GM12878 (cell line): ENCODE measurements around the gene AGBL3. TPM values are rescaled to one million over a fixed set of nuclear protein-coding genes. Genes with fewer than 3 reads are reported as not detected.

ENCODE experiments used
- ATAC-seq: fragments of 200-7000 bp; cut with Tn5 transposase; 3 replicates; pipeline ENCODE4 v1.9.1; 2020; ENCODE audit warnings: mild to moderate bottlenecking, moderate library complexity
- BruUV-seq: library from RNA; stranded (reverse); fragments of 400-500 nt; replicated peaks from 2 replicates; lab custom pipeline; 2021; lab: Mats Ljungman, UMichigan
- CTCF ChIA-PET: fragments of 300-600 bp; sonication (Branson Sonifier 250); formaldehyde crosslinking; extraction: SDS; loops from one replicate; lab custom pipeline; 2021; ENCODE audit warnings: inconsistent platforms; lab: Yijun Ruan, JAX
- POLR2A ChIA-PET: fragments of 350-600 bp; formaldehyde crosslinking; extraction: SDS; loops from one replicate; lab custom pipeline; 2021; ENCODE audit warnings: inconsistent platforms; lab: Charles Lee
- RAD21 ChIA-PET: fragments of 300-600 bp; sonication (Branson Sonifier 250); formaldehyde crosslinking; loops from one replicate; lab custom pipeline; 2023; ENCODE audit warnings: antibody characterized with exemption; ENCODE audit not compliant: unreplicated experiment; lab: Charles Lee
- SMC1A ChIA-PET: fragments of 300-600 bp; sonication (Branson Sonifier 250); formaldehyde crosslinking; loops from one replicate; lab custom pipeline; 2023; ENCODE audit not compliant: unreplicated experiment, uncharacterized antibody; lab: Charles Lee
- DNase-seq: peaks from one replicate; pipeline ENCODE4 v3.0.0-alpha.2; 2011; ENCODE audit warnings: low read depth, low spot score
- FAIRE-seq: peaks from 3 replicates; lab custom pipeline; 2011; peaks lifted over from hg19 to GRCh38; lab: Jason Lieb, UNC
- H2AFZ ChIP-seq: 2 replicates; pipeline ENCODE4 v1.6.0; 2011; ENCODE audit warnings: low read depth, low read length, control low read depth; ENCODE audit not compliant: control insufficient read depth
- H3K27ac ChIP-seq: 2 replicates; pipeline ENCODE4 v1.5.1; 2011; ENCODE audit warnings: control low read depth; ENCODE audit not compliant: control insufficient read depth, insufficient read depth
- H3K27me3 ChIP-seq, 2 experiments: replicated peaks in 1 of 2; 2 replicates each; pipeline versions ENCODE4 v1.6.0 to v1.6.1; 2011; ENCODE audit warnings: low read length in 1 of 2; ENCODE audit not compliant: control insufficient read depth in 2 of 2, insufficient read depth in 2 of 2
- H3K36me3 ChIP-seq, 2 experiments: 2 replicates each; pipeline ENCODE4 v1.5.1; 2011; ENCODE audit warnings: low read length in 1 of 2; ENCODE audit not compliant: control insufficient read depth in 2 of 2, insufficient read depth in 2 of 2
- H3K4me1 ChIP-seq: 2 replicates; pipeline ENCODE4 v1.6.1; 2011; ENCODE audit warnings: mild to moderate bottlenecking, low read length, moderate library complexity, mixed read lengths; ENCODE audit not compliant: control insufficient read depth, insufficient read depth
- H3K4me2 ChIP-seq: 2 replicates; pipeline ENCODE4 v1.6.0; 2011; ENCODE audit warnings: control low read depth; ENCODE audit not compliant: control insufficient read depth, insufficient read depth
- H3K4me3 ChIP-seq: fragments of 200-600 bp; sonication (generic); 2 replicates; pipeline ENCODE4 v1.5.1; 2016
- H3K79me2 ChIP-seq: 2 replicates; pipeline ENCODE4 v1.6.0; 2011; ENCODE audit warnings: low read length; ENCODE audit not compliant: control insufficient read depth, insufficient read depth
- H3K9ac ChIP-seq: 2 replicates; pipeline ENCODE4 v1.8.0; 2011; ENCODE audit warnings: low read length, control low read depth, mixed read lengths; ENCODE audit not compliant: control insufficient read depth, insufficient read depth
- H3K9me3 ChIP-seq: replicated peaks from 3 replicates; pipeline ENCODE4 v1.5.1; 2011; ENCODE audit warnings: mild to moderate bottlenecking, low read length; ENCODE audit not compliant: control insufficient read depth, insufficient read depth
- H4K20me1 ChIP-seq: 2 replicates; pipeline ENCODE4 v1.6.0; 2011; ENCODE audit not compliant: control insufficient read depth, insufficient read depth
- BRCA1 ChIP-seq: IDR thresholded peaks from 2 replicates; pipeline ENCODE4 v1.6.1; 2011; ENCODE audit warnings: low read depth, low read length, improper control_type of control experiment
- CBX3 ChIP-seq: fragments of 200-600 bp; sonication (generic); IDR thresholded peaks from 2 replicates; pipeline ENCODE4 v1.6.1; 2016; ENCODE audit warnings: low read depth, borderline replicate concordance
- CHD4 ChIP-seq: fragments of 200-600 bp; sonication (generic); IDR thresholded peaks from 2 replicates; pipeline ENCODE4 v1.6.1; 2016; ENCODE audit warnings: mild to moderate bottlenecking
- CREM ChIP-seq: IDR thresholded peaks from 2 replicates; pipeline ENCODE4 v1.6.1; 2014; ENCODE audit warnings: antibody characterized with exemption, low read depth
- HCFC1 ChIP-seq: fragments of 150-350 bp; IDR thresholded peaks from 2 replicates; pipeline ENCODE4 v1.6.1; 2014; ENCODE audit warnings: low read length
- HDGF ChIP-seq: fragments of 450-650 bp; IDR thresholded peaks from 2 replicates; pipeline ENCODE4 v1.6.1; 2016; ENCODE audit warnings: antibody characterized with exemption
- NR2C1 ChIP-seq: fragments of 450-650 bp; IDR thresholded peaks from 2 replicates; pipeline ENCODE4 v1.6.1; 2017; ENCODE audit warnings: antibody characterized with exemption, mild to moderate bottlenecking, moderate library complexity
- RB1 ChIP-seq: fragments of 450-650 bp; formaldehyde crosslinking; IDR thresholded peaks from 2 replicates; pipeline ENCODE4 v1.6.1; 2017; ENCODE audit warnings: mild to moderate bottlenecking, borderline replicate concordance
- SPI1 ChIP-seq: IDR thresholded peaks from 2 replicates; pipeline ENCODE4 v1.6.1; 2011; ENCODE audit warnings: low read depth, mild to moderate bottlenecking, low read length, moderate library complexity, borderline replicate concordance; ENCODE audit not compliant: insufficient read depth
- WGBS: methylation state at CpG from one replicate; pipeline ENCODE4 v1.1.6; 2016; ENCODE audit warnings: low lambda C conversion rate; ENCODE audit not compliant: insufficient replicate concordance, insufficient coverage; ENCODE audit errors: missing lambda C conversion rate; 5-methylcytosine and 5-hydroxymethylcytosine counted together
- in situ Hi-C: fragments of 300-500 bp; cut with MboI; formaldehyde crosslinking; loops from 9 replicates; pipeline ENCODE4 v1.14.3; 2018; ENCODE audit warnings: mixed read lengths
- intact Hi-C: fragments of 100-400 bp; cut with micrococcal nuclease; formaldehyde crosslinking; loops from one replicate; pipeline ENCODE4 v1.14.2; 2022; ENCODE audit not compliant: unreplicated experiment
- polyA plus RNA-seq, 11 experiments: library from polyadenylated mRNA; depleted of rRNA in 4 of 11; unstranded in 6 of 11; stranded (reverse) in 5 of 11; fragments of >200 nt; fragmentation: Nextera tagmentation in 4 of 11; fragmentation: Illumina TruSeq in 1 of 11; extraction: Ambion mirVana in 4 of 11; extraction: Trizol in 1 of 11; gene quantifications; 1 replicate in 1 of 11; 2 replicates in 10 of 11; pipeline versions ENCODE4 v1.2.1 to v1.2.3, GENCODE V29; 2011 to 2016; ENCODE audit warnings: inconsistent platforms in 2 of 11, missing spikeins in 2 of 11, low read depth in 1 of 11
- total RNA-seq, 4 experiments: library from RNA; depleted of rRNA in 3 of 4; stranded (reverse); fragments of >200 nt in 3 of 4; fragmentation: Illumina TruSeq in 1 of 4; extraction: Trizol in 1 of 4; gene quantifications; 2 replicates each; pipeline versions ENCODE4 v1.2.1 to v1.2.3, GENCODE V29; 2013 to 2021
- TF ChIP-seq, protein P1 (sequence below): IDR thresholded peaks from 2 replicates; pipeline ENCODE4 v1.6.1; 2011; ENCODE audit warnings: low read depth, mild to moderate bottlenecking, low read length, moderate library complexity, borderline replicate concordance; ENCODE audit errors: extremely low read depth
- TF ChIP-seq, protein P2 (sequence below): IDR thresholded peaks from 2 replicates; pipeline ENCODE4 v1.6.1; 2011; ENCODE audit warnings: mild to moderate bottlenecking, low read depth, low read length, moderate library complexity; ENCODE audit not compliant: insufficient replicate concordance
- TF ChIP-seq, protein P3 (sequence below): fragments of 450-650 bp; conservative IDR thresholded peaks from 2 replicates; pipeline ENCODE4 v1.6.1; 2017; ENCODE audit warnings: mild to moderate bottlenecking, moderate library complexity

AGBL3 gene
- total and polyA plus RNA-seq, 10 of the 15 experiments (the other 5 are each of a cell fraction or from before 2014, with no cell fraction given), result 0.82 to 12.4 (median 3.7) TPM

DNA sequence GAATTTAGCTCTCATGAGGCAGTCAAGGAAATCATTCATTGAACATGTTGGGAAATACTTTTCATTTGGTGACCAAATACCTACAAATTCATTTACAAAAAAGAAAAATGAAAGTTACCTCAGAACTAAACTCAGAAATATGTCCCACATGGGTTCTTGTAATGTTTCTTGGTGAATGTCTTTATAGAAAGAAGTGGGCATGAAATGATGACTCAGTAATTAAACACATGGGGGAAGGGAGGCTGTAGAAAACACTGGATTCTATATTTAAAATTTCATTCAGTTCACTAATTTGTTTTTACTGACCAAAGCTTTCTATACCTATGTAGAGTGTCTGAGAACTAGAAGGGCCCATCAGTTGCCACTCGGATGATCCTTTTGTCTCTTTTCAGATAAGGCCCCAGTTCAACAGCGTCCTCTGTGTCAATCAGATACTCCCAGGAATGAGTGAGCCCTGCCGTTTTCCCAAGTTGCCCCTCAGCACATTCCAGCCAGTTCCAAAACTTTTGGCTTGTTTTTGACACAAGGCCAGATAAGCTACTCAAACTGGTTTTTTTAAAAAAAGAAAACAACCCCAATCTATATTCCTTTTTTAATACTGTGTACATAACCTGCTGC is 49.3 kb upstream of the AGBL3 start (continued):
- no peak for TF ChIP-seq CREM
- TF ChIP-seq CHD4, result no peak
- no peak for TF ChIP-seq HDGF
- TF ChIP-seq CBX3, result no peak
- TF ChIP-seq RB1, result no peak
- TF ChIP-seq, protein P1, sequence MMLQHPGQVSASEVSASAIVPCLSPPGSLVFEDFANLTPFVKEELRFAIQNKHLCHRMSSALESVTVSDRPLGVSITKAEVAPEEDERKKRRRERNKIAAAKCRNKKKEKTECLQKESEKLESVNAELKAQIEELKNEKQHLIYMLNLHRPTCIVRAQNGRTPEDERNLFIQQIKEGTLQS, result no peak

DNA sequence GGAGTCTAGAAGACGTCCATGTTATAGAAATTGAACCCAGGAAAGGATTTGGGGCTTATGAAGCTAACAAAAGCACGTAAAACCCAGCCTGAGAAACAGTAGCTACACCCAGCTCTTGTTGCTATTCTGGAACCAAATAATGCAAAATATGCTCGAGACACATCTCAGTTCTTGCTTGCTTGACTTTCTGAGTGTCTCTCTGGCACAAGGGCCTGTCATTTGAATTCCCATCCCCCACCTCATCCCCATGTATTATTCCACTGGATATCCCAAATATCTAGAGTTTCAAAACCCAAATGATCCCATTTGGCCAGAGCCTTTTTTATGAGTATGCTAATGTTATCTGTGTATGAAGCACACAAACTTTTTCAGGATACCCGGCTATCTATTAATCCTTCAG is 48.2 kb upstream of the AGBL3 start:
- no peak for FAIRE-seq
- H3K27me3 ChIP-seq, result no peaks in the 10 kb centered on the region
- POLR2A ChIA-PET, result interaction anchor here (1.5 kb wide), 1 partner anchor 303 kb away, joined by 4 read pairs; no protein-coding TSS in a partner anchor
- H3K4me3 ChIP-seq, result no peak overlapping the region
- H3K79me2 ChIP-seq, result no peaks in the 10 kb centered on the region
- ATAC-seq, result no peak
- RAD21 ChIA-PET, result interaction anchor here (1.4 to 1.9 kb wide), 2 partner anchors 58 to 248 kb away, joined by 4 to 7 read pairs; no protein-coding TSS in a partner anchor
- no TSS peak for BruUV-seq
- SMC1A ChIA-PET, result interaction anchor here (0.7 to 2.4 kb wide), 6 partner anchors 11 to 248 kb away, joined by 3 to 6 read pairs (median 4); no protein-coding TSS in a partner anchor
- H3K9me3 ChIP-seq, result no peaks in the 10 kb centered on the region
- CTCF ChIA-PET, result interaction anchor here (1.2 to 9.4 kb wide), 6 partner anchors 16 to 305 kb away, joined by 3 to 168 read pairs (median 5); no protein-coding TSS in a partner anchor
- intact Hi-C loops, result no loop called here
- no peak overlapping the region for H3K27ac ChIP-seq
- H3K4me1 ChIP-seq, result 0 out of 2 replicates have a peak, but pooled peaks cover 3% of the 10 kb centered on the region
- 64% methylated on average over 4 of the region's 4 CpGs for WGBS
- H3K4me2 ChIP-seq, result no peak overlapping the region
- H3K36me3 ChIP-seq, result no peaks in the 10 kb centered on the region
- DNase-seq, result no peak
- in situ Hi-C loops, result no loop called here
- TF ChIP-seq SPI1 (no peak), HCFC1 (no peak), NR2C1 (no peak), BRCA1 (no peak)
- TF ChIP-seq, protein P2, sequence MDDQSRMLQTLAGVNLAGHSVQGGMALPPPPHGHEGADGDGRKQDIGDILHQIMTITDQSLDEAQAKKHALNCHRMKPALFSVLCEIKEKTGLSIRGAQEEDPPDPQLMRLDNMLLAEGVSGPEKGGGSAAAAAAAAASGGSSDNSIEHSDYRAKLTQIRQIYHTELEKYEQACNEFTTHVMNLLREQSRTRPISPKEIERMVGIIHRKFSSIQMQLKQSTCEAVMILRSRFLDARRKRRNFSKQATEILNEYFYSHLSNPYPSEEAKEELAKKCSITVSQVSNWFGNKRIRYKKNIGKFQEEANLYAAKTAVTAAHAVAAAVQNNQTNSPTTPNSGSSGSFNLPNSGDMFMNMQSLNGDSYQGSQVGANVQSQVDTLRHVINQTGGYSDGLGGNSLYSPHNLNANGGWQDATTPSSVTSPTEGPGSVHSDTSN, result no peak
- TF ChIP-seq, protein P1, result no peak
- TF ChIP-seq, protein P3, sequence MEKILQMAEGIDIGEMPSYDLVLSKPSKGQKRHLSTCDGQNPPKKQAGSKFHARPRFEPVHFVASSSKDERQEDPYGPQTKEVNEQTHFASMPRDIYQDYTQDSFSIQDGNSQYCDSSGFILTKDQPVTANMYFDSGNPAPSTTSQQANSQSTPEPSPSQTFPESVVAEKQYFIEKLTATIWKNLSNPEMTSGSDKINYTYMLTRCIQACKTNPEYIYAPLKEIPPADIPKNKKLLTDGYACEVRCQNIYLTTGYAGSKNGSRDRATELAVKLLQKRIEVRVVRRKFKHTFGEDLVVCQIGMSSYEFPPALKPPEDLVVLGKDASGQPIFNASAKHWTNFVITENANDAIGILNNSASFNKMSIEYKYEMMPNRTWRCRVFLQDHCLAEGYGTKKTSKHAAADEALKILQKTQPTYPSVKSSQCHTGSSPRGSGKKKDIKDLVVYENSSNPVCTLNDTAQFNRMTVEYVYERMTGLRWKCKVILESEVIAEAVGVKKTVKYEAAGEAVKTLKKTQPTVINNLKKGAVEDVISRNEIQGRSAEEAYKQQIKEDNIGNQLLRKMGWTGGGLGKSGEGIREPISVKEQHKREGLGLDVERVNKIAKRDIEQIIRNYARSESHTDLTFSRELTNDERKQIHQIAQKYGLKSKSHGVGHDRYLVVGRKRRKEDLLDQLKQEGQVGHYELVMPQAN, result no peak
- H3K9ac ChIP-seq, result no peak overlapping the region
- H4K20me1 ChIP-seq, result no peaks in the 10 kb centered on the region
- H2AFZ ChIP-seq, result no peak overlapping the region
